ENCODE data around the gene RBM4. TPM values are rescaled to one million over a fixed set of nuclear protein-coding genes. Genes with fewer than 3 reads are reported as not detected.
A peak's percentile ranks its signal among the peaks of the same experiment; 100 is the strongest.

Gene RBM4
- total RNA-seq, 6 experiments from 2014 or later: 130 to 147 (median 134) TPM

DNA sequence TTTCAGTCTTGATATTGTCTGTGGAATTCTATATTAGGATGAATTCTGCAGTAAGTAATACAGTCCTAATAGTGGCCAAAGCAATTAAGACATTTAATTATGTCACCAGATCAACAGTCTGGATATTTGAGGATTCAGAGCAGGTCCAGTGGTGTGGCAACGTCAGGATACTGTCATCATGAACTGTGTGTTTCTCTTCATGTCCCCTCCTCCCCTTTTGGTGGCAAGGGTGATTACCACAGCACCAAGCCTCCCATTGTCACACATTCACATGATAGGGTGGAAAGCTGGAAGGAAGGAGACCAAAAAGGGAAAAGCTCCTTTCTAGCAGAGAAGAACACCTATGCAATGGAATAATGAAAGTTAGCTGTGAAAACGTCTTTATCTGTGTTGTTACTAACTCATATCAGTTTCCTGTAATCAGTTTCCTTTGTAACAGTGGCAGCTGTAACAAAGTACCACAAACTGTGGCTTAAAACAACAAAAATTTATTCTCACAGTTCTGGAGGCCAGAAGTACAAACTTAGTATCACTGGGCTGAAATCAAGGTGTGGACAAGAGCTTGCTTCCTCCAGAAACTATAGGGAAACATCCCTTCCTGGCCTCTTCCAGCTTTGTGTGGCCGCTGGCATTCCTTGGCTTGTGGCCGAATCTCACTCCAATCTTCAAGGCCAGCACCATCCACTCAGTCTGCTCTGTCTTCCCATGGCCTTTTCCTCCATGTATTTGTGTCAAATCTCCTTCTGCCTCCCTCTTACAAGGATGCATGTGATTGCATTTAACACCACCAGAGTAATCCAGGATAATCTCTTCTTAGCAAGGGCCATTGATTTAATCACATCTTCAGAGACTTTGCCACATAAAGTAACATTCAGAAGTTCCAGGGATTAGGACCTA is 28.5 kb upstream of the RBM4 start:
- no peak overlapping the region for H3K27ac Mint-ChIP-seq
- no peaks in the 10 kb centered on the region for H3K27me3 Mint-ChIP-seq (ENCODE audit: insufficient read depth)
- H3K9me3 Mint-ChIP-seq: no peaks in the 10 kb centered on the region
- DNase-seq: no peak
- no peak for TF ChIP-seq CTCF (IDR thresholded peaks at IDR 0.05)
- no peak overlapping the region for H3K4me3 Mint-ChIP-seq
- H3K4me1 Mint-ChIP-seq (ENCODE audit: low read depth): peaks cover 12% of the 10 kb centered on the region
- no peaks in the 10 kb centered on the region for H3K36me3 Mint-ChIP-seq (ENCODE audit: low read depth)

GRCh38 chr11:66612458-66612857 is 26.0 kb upstream of the RBM4 start:
- Mint-ChIP-seq H3K4me1 (ENCODE audit: low read depth) (peaks cover 18% of the 10 kb centered on the region), H3K27ac (no peak overlapping the region; the same call in 1 of the 2 replicates), H3K27me3 (ENCODE audit: insufficient read depth) (peaks cover 10% of the 10 kb centered on the region; the same call in 1 of the 2 replicates), H3K9me3 (no peaks in the 10 kb centered on the region), H3K4me3 (no peak overlapping the region), H3K36me3 (ENCODE audit: low read depth) (peaks cover 5% of the 10 kb centered on the region)
- TF ChIP-seq CTCF (IDR thresholded peaks at IDR 0.05): no peak
- no peak for DNase-seq

DNA sequence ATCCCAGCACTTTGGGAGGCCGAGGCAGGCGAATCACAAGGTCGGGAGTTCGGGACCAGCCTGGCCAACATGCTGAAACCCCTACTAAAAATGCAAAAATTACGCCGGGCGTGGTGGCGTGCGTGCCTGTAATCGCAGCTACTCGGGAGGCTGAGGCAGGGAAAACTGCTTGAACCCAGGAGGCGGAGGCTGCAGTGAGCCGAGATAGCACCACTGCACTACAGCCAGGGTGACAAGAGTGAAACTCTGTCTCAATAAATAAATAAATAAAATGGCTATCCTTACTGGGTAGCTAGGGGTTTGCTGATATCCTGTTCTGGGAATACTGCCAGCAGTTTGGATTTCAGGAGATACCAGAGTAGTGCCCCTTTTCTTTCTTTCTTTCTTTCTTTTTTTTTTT is 24.4 kb upstream of the RBM4 start:
- TF ChIP-seq CTCF (IDR thresholded peaks at IDR 0.05): no peak
- peaks cover 10% of the 10 kb centered on the region for H3K27me3 Mint-ChIP-seq (ENCODE audit: insufficient read depth)
- no peak overlapping the region for H3K4me3 Mint-ChIP-seq
- no peaks in the 10 kb centered on the region for H3K9me3 Mint-ChIP-seq
- no peak for DNase-seq
- H3K36me3 Mint-ChIP-seq (ENCODE audit: low read depth): peaks cover 21% of the 10 kb centered on the region
- H3K4me1 Mint-ChIP-seq (ENCODE audit: low read depth): peaks cover 25% of the 10 kb centered on the region
- no peak overlapping the region for H3K27ac Mint-ChIP-seq

- no peaks in the 10 kb centered on the region for H3K9me3 Mint-ChIP-seq
- peaks cover 10% of the 10 kb centered on the region for H3K27me3 Mint-ChIP-seq (ENCODE audit: insufficient read depth)
- peak within 1 kb of the TSS; percentile 97 for H3K27ac Mint-ChIP-seq
- H3K4me1 Mint-ChIP-seq (ENCODE audit: low read depth): peaks cover 49% of the 10 kb centered on the region
- TF ChIP-seq CTCF (IDR thresholded peaks at IDR 0.05): no peak
- peak; percentile 99 for DNase-seq
- peaks cover 27% of the 10 kb centered on the region for H3K36me3 Mint-ChIP-seq (ENCODE audit: low read depth)
- peak within 1 kb of the TSS; percentile 95 for H3K4me3 Mint-ChIP-seq
Observed at GRCh38 chr11:66616379-66617154, 21.9 kb upstream of the RBM4 start, which contains the start of gene RBM14. RBM14 (plus strand) TSS chr11:66616630; CDS start chr11:66616721, 91 bp downstream.

GRCh38 chr11:66617155-66617834 is 21.2 kb upstream of the RBM4 start:
- peaks cover 27% of the 10 kb centered on the region for H3K36me3 Mint-ChIP-seq (ENCODE audit: low read depth)
- no peak for TF ChIP-seq CTCF (IDR thresholded peaks at IDR 0.05)
- peaks cover 52% of the 10 kb centered on the region for H3K4me1 Mint-ChIP-seq (ENCODE audit: low read depth)
- peak; percentile 32 for DNase-seq
- H3K27ac Mint-ChIP-seq: peak overlapping the region; percentile 97
- H3K9me3 Mint-ChIP-seq: no peaks in the 10 kb centered on the region
- peaks cover 10% of the 10 kb centered on the region for H3K27me3 Mint-ChIP-seq (ENCODE audit: insufficient read depth)
- H3K4me3 Mint-ChIP-seq: peak overlapping the region; percentile 95
